ENCODE measurements around the gene TUBGCP2.

Gene TUBGCP2

GRCh38 chr10:133242611-133243356 lies 65.9 kb downstream of the TUBGCP2 start:
- Histone ChIP-seq H3K9me3 (no peaks in the 10 kb centered on the region), H3K27me3 (peaks cover 23% of the 10 kb centered on the region), H3K36me3 (no peaks in the 10 kb centered on the region), H3K4me1 (no peaks in the 10 kb centered on the region), H3K4me3 (ENCODE audit: low read depth, low read length) (no peak overlapping the region)
- no peak for DNase-seq
- no peak for TF ChIP-seq CTCF (IDR thresholded peaks at IDR 0.05; ENCODE audit: low read depth, low read length)

- H3K36me3 ChIP-seq, result no peaks in the 10 kb centered on the region
- H3K4me1 ChIP-seq, result no peaks in the 10 kb centered on the region
- peaks cover 34% of the 10 kb centered on the region for H3K27me3 ChIP-seq
- no peaks in the 10 kb centered on the region for H3K9me3 ChIP-seq
- TF ChIP-seq CTCF (IDR thresholded peaks at IDR 0.05; ENCODE audit: low read depth, low read length), result no peak
- DNase-seq, result no peak
- no peak overlapping the region for H3K4me3 ChIP-seq (ENCODE audit: low read depth, low read length)
Observed at GRCh38 chr10:133241501-133242205, 67.0 kb downstream of the TUBGCP2 start.

GRCh38 chr10:133239990-133240389 lies 68.7 kb downstream of the TUBGCP2 start:
- Histone ChIP-seq H3K9me3 (no peaks in the 10 kb centered on the region), H3K27me3 (peaks cover 48% of the 10 kb centered on the region), H3K36me3 (no peaks in the 10 kb centered on the region), H3K4me1 (no peaks in the 10 kb centered on the region), H3K4me3 (ENCODE audit: low read depth, low read length) (no peak overlapping the region)
- DNase-seq, result no peak
- TF ChIP-seq CTCF (IDR thresholded peaks at IDR 0.05; ENCODE audit: low read depth, low read length), result no peak

- Histone ChIP-seq H3K4me1 (no peaks in the 10 kb centered on the region), H3K9me3 (no peaks in the 10 kb centered on the region), H3K27me3 (peaks cover 54% of the 10 kb centered on the region), H3K36me3 (no peaks in the 10 kb centered on the region), H3K4me3 (ENCODE audit: low read depth, low read length) (no peak overlapping the region)
- DNase-seq, result no peak
- no peak for TF ChIP-seq CTCF (IDR thresholded peaks at IDR 0.05; ENCODE audit: low read depth, low read length)
Observed at GRCh38 chr10:133238466-133238804, 70.2 kb downstream of the TUBGCP2 start.

- no peaks in the 10 kb centered on the region for H3K4me1 ChIP-seq
- TF ChIP-seq CTCF (IDR thresholded peaks at IDR 0.05; ENCODE audit: low read depth, low read length), result no peak
- H3K4me3 ChIP-seq (ENCODE audit: low read depth, low read length), result no peak within 1 kb of the TSS
- DNase-seq, result peak; percentile 58
- H3K36me3 ChIP-seq, result no peaks in the 10 kb centered on the region
- peaks cover 55% of the 10 kb centered on the region for H3K27me3 ChIP-seq
- H3K9me3 ChIP-seq, result no peaks in the 10 kb centered on the region
Observed at GRCh38 chr10:133237588-133238465, 70.8 kb downstream of the TUBGCP2 start, which contains the start of gene VENTX. TSS of gene VENTX (plus strand) at chr10:133237855. CDS start at chr10:133237915, 60 bp downstream.
